A549 (cell line): ENCODE data around the gene SPEM1.

Experiments used
- CEBPB ChIP-seq, 2 experiments: fragments of >200 bp in 1 of 2; sonication (Bioruptor Twin) in 1 of 2; formaldehyde crosslinking in 1 of 2; IDR thresholded peaks; 2 replicates each; pipeline ENCODE4 v1.6.1; 2012 to 2016
- CHD2 ChIP-seq: fragments of 150-350 bp; IDR thresholded peaks from 2 replicates; pipeline ENCODE4 v1.6.1; 2014; ENCODE audit warnings: low read length; ENCODE audit not compliant: partially characterized antibody
- JUNB ChIP-seq: fragments of >200 bp; sonication (Bioruptor Twin); formaldehyde crosslinking; IDR thresholded peaks from 2 replicates; pipeline ENCODE4 v1.6.1; 2016
- KDM1A ChIP-seq: fragments of 200-600 bp; sonication (generic); IDR thresholded peaks from 2 replicates; pipeline ENCODE4 v1.6.1; 2016; ENCODE audit warnings: low read depth, mild to moderate bottlenecking
- RARB ChIP-seq: fragments of 250-450 bp; sonication (Bioruptor Pico); IDR thresholded peaks from 2 replicates; pipeline ENCODE4 v1.8.0; 2021; ENCODE audit warnings: mild to moderate bottlenecking, moderate library complexity
- RCOR1 ChIP-seq: fragments of 150-350 bp; IDR thresholded peaks from 2 replicates; pipeline ENCODE4 v1.6.1; 2014; ENCODE audit warnings: antibody characterized with exemption, low read length, low read depth
- SREBF2 ChIP-seq: fragments of 450-650 bp; IDR thresholded peaks from 2 replicates; pipeline ENCODE4 v1.6.1; 2014; ENCODE audit warnings: mild to moderate bottlenecking, moderate library complexity
- TF ChIP-seq, protein P1 (sequence below): fragments of >200 bp; sonication (Bioruptor Twin); formaldehyde crosslinking; IDR thresholded peaks from 3 replicates; pipeline ENCODE4 v1.5.1; 2016
- TF ChIP-seq, protein P2 (sequence below): fragments of 450-650 bp; IDR thresholded peaks from 2 replicates; pipeline ENCODE4 v1.6.1; 2014; ENCODE audit warnings: antibody characterized with exemption

DNA sequence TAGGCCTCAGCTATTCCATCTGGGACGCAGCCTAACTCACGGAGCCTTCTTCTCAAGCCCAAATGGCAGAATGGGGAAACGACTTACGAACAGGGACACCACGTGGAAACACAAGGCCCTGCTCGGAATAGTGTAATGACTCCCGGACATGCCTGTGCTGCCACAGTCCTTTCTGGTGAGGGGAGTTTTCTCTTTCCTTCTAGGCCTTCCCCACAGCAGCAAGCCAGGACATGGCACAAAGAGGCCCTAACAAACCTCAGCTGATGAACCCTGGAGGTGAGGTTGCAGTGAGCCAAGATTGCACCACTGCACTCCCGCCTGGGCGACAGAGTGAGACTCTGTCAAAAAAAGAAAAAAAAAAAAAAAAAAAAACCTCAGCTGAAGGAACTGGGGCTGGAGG lies 44.0 kb downstream of the SPEM1 start:
- TF ChIP-seq, protein P1, sequence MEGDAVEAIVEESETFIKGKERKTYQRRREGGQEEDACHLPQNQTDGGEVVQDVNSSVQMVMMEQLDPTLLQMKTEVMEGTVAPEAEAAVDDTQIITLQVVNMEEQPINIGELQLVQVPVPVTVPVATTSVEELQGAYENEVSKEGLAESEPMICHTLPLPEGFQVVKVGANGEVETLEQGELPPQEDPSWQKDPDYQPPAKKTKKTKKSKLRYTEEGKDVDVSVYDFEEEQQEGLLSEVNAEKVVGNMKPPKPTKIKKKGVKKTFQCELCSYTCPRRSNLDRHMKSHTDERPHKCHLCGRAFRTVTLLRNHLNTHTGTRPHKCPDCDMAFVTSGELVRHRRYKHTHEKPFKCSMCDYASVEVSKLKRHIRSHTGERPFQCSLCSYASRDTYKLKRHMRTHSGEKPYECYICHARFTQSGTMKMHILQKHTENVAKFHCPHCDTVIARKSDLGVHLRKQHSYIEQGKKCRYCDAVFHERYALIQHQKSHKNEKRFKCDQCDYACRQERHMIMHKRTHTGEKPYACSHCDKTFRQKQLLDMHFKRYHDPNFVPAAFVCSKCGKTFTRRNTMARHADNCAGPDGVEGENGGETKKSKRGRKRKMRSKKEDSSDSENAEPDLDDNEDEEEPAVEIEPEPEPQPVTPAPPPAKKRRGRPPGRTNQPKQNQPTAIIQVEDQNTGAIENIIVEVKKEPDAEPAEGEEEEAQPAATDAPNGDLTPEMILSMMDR = no peak
- TF ChIP-seq CEBPB (IDR thresholded peaks at IDR 0.05) (no peak), SREBF2 (no peak), RARB (CRISPR knock-in tag) (no peak), JUNB (no peak), RCOR1 (no peak), KDM1A (no peak), CHD2 (no peak)
- TF ChIP-seq, protein P2, sequence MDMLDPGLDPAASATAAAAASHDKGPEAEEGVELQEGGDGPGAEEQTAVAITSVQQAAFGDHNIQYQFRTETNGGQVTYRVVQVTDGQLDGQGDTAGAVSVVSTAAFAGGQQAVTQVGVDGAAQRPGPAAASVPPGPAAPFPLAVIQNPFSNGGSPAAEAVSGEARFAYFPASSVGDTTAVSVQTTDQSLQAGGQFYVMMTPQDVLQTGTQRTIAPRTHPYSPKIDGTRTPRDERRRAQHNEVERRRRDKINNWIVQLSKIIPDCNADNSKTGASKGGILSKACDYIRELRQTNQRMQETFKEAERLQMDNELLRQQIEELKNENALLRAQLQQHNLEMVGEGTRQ = no peak
